ENCODE results near the gene MBLAC1. TPM values are rescaled to one million over a fixed set of nuclear protein-coding genes. Genes with fewer than 3 reads are reported as not detected.

Gene MBLAC1
- total and polyA plus RNA-seq, 8 donors = 1.2 to 2.8 (median 1.7) TPM

- no peaks in the 10 kb centered on the region for H3K9me3 ChIP-seq
- ATAC-seq (peak; percentile 96), DNase-seq (peak; percentile 95 to 98 (median 97))
- H3K27me3 ChIP-seq = no peaks in the 10 kb centered on the region
- H3K36me3 ChIP-seq = no peaks in the 10 kb centered on the region
- peak within 1 kb of the TSS; percentile 84 to 88 for H3K27ac ChIP-seq
- intact Hi-C loops (cut with DNase I) = no loop called here
- TF ChIP-seq, protein P1, sequence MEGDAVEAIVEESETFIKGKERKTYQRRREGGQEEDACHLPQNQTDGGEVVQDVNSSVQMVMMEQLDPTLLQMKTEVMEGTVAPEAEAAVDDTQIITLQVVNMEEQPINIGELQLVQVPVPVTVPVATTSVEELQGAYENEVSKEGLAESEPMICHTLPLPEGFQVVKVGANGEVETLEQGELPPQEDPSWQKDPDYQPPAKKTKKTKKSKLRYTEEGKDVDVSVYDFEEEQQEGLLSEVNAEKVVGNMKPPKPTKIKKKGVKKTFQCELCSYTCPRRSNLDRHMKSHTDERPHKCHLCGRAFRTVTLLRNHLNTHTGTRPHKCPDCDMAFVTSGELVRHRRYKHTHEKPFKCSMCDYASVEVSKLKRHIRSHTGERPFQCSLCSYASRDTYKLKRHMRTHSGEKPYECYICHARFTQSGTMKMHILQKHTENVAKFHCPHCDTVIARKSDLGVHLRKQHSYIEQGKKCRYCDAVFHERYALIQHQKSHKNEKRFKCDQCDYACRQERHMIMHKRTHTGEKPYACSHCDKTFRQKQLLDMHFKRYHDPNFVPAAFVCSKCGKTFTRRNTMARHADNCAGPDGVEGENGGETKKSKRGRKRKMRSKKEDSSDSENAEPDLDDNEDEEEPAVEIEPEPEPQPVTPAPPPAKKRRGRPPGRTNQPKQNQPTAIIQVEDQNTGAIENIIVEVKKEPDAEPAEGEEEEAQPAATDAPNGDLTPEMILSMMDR (IDR thresholded peaks at IDR 0.05) = peak in 1 of 2 donors; percentile 8
- peaks cover 14 to 21% of the 10 kb centered on the region in 2 donors for H3K4me1 ChIP-seq
- H3K4me3 ChIP-seq = peak within 1 kb of the TSS; percentile 83 to 89
Measured at GRCh38 chr7:100119072-100119969, 7.4 kb upstream of the MBLAC1 start, which contains the start of the genes CNPY4 and TAF6. Gene CNPY4, plus strand, starts transcription at chr7:100119634. Its CDS starts 111 bp downstream, at chr7:100119745. Gene TAF6, minus strand, starts transcription at chr7:100119358. Its CDS starts 5,149 bp downstream, at chr7:100114209.

- Histone ChIP-seq H3K4me3 (peak overlapping the region; percentile 83 to 89), H3K4me1 (peaks cover 14 to 29% of the 10 kb centered on the region in 2 donors), H3K9me3 (no peaks in the 10 kb centered on the region), H3K27ac (peak overlapping the region; percentile 84 to 88), H3K36me3 (no peaks in the 10 kb centered on the region), H3K27me3 (no peaks in the 10 kb centered on the region)
- ATAC-seq (peak; percentile 70), DNase-seq (peak in 2 of 4 donors; percentile 52 to 65)
- intact Hi-C loops (cut with DNase I) = no loop called here
- TF ChIP-seq, protein P1 (IDR thresholded peaks at IDR 0.05) = no peak
Measured at GRCh38 chr7:100119970-100120732, 6.6 kb upstream of the MBLAC1 start.

DNA sequence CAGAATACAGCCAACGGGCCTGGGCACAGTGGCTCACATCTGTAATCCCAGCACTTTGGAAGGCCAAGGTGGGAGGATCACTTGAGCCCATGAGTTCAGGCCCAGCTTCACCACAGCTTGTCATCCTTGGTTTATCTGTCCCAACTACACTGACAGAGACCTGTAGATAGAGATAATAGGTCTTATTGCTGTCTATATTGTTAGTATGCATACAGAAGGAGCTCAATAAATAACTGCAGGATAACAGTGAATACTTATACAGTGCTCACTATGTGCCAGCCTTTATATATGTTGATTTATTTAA lies 6.1 kb upstream of the MBLAC1 start:
- H3K36me3 ChIP-seq = no peaks in the 10 kb centered on the region
- ATAC-seq (no peak), DNase-seq (no peak)
- no peak overlapping the region for H3K27ac ChIP-seq
- intact Hi-C loops (cut with DNase I) = no loop called here
- no peaks in the 10 kb centered on the region for H3K27me3 ChIP-seq
- TF ChIP-seq, protein P1 (IDR thresholded peaks at IDR 0.05) = no peak
- peak overlapping the region in 1 of 2 donors; percentile 89 for H3K4me3 ChIP-seq
- peaks cover 14 to 35% of the 10 kb centered on the region in 2 donors for H3K4me1 ChIP-seq
- H3K9me3 ChIP-seq = no peaks in the 10 kb centered on the region

DNA sequence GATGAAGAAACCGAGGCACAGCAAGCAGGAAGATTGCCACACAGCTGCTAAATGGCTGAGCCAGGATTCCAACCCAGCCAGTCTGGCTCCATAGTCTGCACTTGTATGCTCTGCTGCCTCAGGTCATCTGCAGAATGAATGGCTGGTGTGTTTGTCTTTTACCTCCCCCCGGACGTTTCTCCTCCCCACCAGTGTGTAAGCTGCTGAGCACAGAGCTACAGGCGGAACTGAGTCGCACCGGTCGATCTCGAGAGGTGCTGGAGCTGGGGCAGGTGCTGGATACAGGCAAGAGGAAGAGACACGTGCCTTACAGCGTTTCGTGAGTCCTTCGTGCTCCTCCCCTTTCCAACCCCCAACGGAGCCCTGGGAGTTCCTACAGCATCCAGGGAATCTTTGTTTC lies 4.7 kb upstream of the MBLAC1 start:
- Histone ChIP-seq H3K4me1 (peaks cover 14 to 43% of the 10 kb centered on the region in 2 donors), H3K4me3 (no peak overlapping the region), H3K27me3 (no peaks in the 10 kb centered on the region), H3K27ac (no peak overlapping the region), H3K9me3 (no peaks in the 10 kb centered on the region), H3K36me3 (no peaks in the 10 kb centered on the region)
- peak in 1 of 4 donors; percentile 33 for DNase-seq
- no peak for ATAC-seq
- TF ChIP-seq, protein P1 (IDR thresholded peaks at IDR 0.05) = no peak
- intact Hi-C loops (cut with DNase I) = no loop called here

DNA sequence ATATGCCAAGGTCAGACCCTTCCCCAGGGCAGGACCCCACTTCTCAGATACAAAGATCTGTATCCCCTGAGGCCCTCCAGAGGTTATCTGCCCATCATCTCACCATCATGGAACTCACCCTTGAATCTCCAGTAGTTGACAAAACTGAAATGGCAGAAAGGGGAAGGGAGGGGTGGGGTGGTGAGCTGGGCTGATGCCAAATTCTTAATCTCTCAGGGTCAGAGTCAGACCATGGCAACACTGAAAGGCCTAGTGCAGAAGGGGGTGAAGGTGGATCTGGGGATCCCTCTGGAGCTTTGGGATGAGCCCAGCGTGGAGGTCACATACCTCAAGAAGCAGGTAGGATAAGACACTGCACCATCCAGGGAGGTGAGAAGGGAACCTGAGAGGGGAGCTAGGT lies 4.2 kb upstream of the MBLAC1 start:
- DNase-seq = no peak
- peaks cover 14 to 43% of the 10 kb centered on the region in 2 donors for H3K4me1 ChIP-seq
- H3K27me3 ChIP-seq = no peaks in the 10 kb centered on the region
- no peaks in the 10 kb centered on the region for H3K9me3 ChIP-seq
- intact Hi-C loops (cut with DNase I) = no loop called here
- no peak overlapping the region for H3K4me3 ChIP-seq
- H3K36me3 ChIP-seq = no peaks in the 10 kb centered on the region
- TF ChIP-seq, protein P1 (IDR thresholded peaks at IDR 0.05) = no peak
- no peak overlapping the region for H3K27ac ChIP-seq
- no peak for ATAC-seq

Data from left lung (tissue), 10 donors.